OCI-LY3 (cell line): Measurements from ENCODE around the gene PLA2G4E.

Source experiments
- EZH2phosphoT487 ChIP-seq: fragments of 200-600 bp; shearing (Covaris generic); IDR thresholded peaks from 2 replicates; pipeline ENCODE4 v1.6.1; 2018; ENCODE audit warnings: antibody characterized with exemption, mixed run types, low read depth
- TF ChIP-seq, protein P1 (sequence below): fragments of 200-600, 300-600 bp; sonication (generic); IDR thresholded peaks from 2 replicates; pipeline ENCODE4 v1.5.1; 2014; ENCODE audit warnings: antibody characterized with exemption, low read length, low read depth

DNA sequence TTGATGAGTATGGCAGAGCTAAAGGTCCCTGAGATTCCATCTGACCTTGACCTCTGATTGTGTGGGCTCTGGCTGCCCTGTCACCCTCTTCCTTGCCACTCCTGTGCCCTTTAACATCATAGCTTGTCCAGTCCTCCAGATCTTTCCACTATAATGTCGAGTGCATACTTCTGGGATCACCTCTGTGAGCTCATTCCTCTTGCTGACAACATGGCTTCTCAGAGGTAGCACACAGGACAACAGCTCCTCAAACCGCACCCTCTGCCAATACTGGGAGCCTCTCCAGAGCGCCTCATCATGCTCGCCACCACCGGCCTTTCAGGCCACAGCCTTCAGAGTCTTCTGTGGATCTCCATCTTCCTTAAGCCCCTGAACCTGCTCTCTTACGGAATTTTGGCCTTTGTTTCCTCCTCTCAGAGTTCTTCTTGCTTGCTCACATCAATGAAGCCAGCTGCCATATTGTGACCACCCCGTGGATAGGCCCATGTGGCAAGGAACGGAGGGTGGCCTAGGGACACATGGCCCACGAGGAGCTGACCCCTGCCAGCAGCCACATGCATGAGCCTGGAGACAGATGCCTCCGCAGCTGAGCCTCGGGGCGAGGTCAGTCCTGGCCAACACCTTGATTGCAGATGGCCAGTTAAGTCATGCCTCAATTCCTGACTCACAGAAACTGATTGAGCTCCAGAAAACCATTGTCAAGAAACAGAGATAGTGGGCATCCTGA is 42.4 kb upstream of the PLA2G4E start:
- TF ChIP-seq, protein P1, sequence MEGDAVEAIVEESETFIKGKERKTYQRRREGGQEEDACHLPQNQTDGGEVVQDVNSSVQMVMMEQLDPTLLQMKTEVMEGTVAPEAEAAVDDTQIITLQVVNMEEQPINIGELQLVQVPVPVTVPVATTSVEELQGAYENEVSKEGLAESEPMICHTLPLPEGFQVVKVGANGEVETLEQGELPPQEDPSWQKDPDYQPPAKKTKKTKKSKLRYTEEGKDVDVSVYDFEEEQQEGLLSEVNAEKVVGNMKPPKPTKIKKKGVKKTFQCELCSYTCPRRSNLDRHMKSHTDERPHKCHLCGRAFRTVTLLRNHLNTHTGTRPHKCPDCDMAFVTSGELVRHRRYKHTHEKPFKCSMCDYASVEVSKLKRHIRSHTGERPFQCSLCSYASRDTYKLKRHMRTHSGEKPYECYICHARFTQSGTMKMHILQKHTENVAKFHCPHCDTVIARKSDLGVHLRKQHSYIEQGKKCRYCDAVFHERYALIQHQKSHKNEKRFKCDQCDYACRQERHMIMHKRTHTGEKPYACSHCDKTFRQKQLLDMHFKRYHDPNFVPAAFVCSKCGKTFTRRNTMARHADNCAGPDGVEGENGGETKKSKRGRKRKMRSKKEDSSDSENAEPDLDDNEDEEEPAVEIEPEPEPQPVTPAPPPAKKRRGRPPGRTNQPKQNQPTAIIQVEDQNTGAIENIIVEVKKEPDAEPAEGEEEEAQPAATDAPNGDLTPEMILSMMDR, result no peak
- TF ChIP-seq EZH2phosphoT487, result no peak
